GM18909 (cell line): ENCODE results near the gene MUC6.

Experiments used
- ATAC-seq: cut with Tn5 transposase; IDR thresholded peaks from one replicate; pipeline ENCODE4 v1.9.1; 2021; ENCODE audit warnings: mild to moderate bottlenecking; ENCODE audit not compliant: unreplicated experiment, poor library complexity

MUC6 gene

GRCh38 chr11:1052133-1053011 lies 15.9 kb upstream of the MUC6 start:
- ATAC-seq = no peak

GRCh38 chr11:1051356-1052132 lies 15.0 kb upstream of the MUC6 start:
- no peak for ATAC-seq

- peak; percentile 68 for ATAC-seq
Observed at GRCh38 chr11:1050581-1051355, 14.2 kb upstream of the MUC6 start.

GRCh38 chr11:1049911-1050580 lies 13.5 kb upstream of the MUC6 start:
- no peak for ATAC-seq

GRCh38 chr11:1049431-1049891 lies 12.9 kb upstream of the MUC6 start:
- ATAC-seq = no peak

GRCh38 chr11:1049071-1049405 lies 12.5 kb upstream of the MUC6 start:
- ATAC-seq = no peak

- ATAC-seq = no peak
Observed at GRCh38 chr11:1048375-1049070, 12.0 kb upstream of the MUC6 start.

- ATAC-seq = no peak
Observed at GRCh38 chr11:1047595-1048156, 11.2 kb upstream of the MUC6 start.

- ATAC-seq = no peak
Observed at GRCh38 chr11:1044160-1044559, 7.6 kb upstream of the MUC6 start.

- ATAC-seq = no peak
Observed at GRCh38 chr11:1043563-1044096, 7.1 kb upstream of the MUC6 start.

GRCh38 chr11:1042626-1043562 lies 6.4 kb upstream of the MUC6 start:
- no peak for ATAC-seq

- no peak for ATAC-seq
Observed at GRCh38 chr11:1041936-1042608, 5.6 kb upstream of the MUC6 start.

GRCh38 chr11:1041471-1041870 lies 5.0 kb upstream of the MUC6 start:
- ATAC-seq = no peak

GRCh38 chr11:1041149-1041467 lies 4.6 kb upstream of the MUC6 start:
- no peak for ATAC-seq

GRCh38 chr11:1040428-1041148 lies 4.1 kb upstream of the MUC6 start:
- ATAC-seq = no peak

- ATAC-seq = no peak
Observed at GRCh38 chr11:1039481-1040427, 3.2 kb upstream of the MUC6 start.
